ENCODE results near the gene TXNDC11. TPM values are rescaled to one million over a fixed set of nuclear protein-coding genes. Genes with fewer than 3 reads are reported as not detected.

Gene TXNDC11
- total RNA-seq, 2 donors from 2014 or later = 29.5 to 38.1 TPM

DNA sequence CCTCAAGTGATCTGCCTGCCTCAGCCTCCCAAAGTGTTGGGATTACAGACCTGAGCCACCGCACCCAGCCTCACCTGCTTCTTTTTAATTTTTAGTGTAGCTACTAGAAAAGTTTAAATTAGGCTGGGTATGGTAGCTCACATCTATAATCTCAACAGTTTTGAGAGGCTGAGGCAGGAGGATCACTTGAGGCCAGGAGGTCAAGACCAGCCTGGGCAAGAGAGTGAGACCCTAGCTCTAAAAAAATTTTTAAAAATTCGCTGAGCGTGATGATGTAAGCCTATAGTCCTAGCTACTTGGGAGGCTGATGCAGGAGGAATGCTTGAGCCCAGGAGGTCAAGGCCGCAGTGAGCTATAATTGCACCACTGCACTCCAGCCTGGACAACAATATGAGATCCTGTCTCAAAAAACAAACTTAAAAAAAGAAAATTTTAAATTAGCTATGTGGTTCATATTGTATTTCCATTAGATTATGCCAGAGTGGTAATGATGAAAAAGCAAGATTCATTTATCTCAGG is 34.9 kb downstream of the TXNDC11 start:
- no peaks in the 10 kb centered on the region for H3K27me3 ChIP-seq
- no peak for DNase-seq (ENCODE audit: low spot score)
- no peak overlapping the region for H3K4me3 ChIP-seq
- H3K4me1 ChIP-seq = peaks cover 0 to 23% of the 10 kb centered on the region in 2 donors
- H3K9me3 ChIP-seq = no peaks in the 10 kb centered on the region
- H3K36me3 ChIP-seq = peaks cover 20% of the 10 kb centered on the region
- peak overlapping the region; percentile 78 to 83 for H3K27ac ChIP-seq
- TF ChIP-seq, protein P1, sequence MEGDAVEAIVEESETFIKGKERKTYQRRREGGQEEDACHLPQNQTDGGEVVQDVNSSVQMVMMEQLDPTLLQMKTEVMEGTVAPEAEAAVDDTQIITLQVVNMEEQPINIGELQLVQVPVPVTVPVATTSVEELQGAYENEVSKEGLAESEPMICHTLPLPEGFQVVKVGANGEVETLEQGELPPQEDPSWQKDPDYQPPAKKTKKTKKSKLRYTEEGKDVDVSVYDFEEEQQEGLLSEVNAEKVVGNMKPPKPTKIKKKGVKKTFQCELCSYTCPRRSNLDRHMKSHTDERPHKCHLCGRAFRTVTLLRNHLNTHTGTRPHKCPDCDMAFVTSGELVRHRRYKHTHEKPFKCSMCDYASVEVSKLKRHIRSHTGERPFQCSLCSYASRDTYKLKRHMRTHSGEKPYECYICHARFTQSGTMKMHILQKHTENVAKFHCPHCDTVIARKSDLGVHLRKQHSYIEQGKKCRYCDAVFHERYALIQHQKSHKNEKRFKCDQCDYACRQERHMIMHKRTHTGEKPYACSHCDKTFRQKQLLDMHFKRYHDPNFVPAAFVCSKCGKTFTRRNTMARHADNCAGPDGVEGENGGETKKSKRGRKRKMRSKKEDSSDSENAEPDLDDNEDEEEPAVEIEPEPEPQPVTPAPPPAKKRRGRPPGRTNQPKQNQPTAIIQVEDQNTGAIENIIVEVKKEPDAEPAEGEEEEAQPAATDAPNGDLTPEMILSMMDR (IDR thresholded peaks at IDR 0.05) = no peak

- H3K36me3 ChIP-seq = peaks cover 15% of the 10 kb centered on the region
- H3K9me3 ChIP-seq = no peaks in the 10 kb centered on the region
- TF ChIP-seq, protein P1 (IDR thresholded peaks at IDR 0.05) = no peak
- H3K4me1 ChIP-seq = peaks cover 0 to 23% of the 10 kb centered on the region in 2 donors
- no peak overlapping the region for H3K4me3 ChIP-seq
- H3K27ac ChIP-seq = peak overlapping the region; percentile 78 to 83
- H3K27me3 ChIP-seq = no peaks in the 10 kb centered on the region
- no peak for DNase-seq (ENCODE audit: low spot score)
These were observed 36.4 kb downstream of the TXNDC11 start for GRCh38 chr16:11706180-11706742.

DNA sequence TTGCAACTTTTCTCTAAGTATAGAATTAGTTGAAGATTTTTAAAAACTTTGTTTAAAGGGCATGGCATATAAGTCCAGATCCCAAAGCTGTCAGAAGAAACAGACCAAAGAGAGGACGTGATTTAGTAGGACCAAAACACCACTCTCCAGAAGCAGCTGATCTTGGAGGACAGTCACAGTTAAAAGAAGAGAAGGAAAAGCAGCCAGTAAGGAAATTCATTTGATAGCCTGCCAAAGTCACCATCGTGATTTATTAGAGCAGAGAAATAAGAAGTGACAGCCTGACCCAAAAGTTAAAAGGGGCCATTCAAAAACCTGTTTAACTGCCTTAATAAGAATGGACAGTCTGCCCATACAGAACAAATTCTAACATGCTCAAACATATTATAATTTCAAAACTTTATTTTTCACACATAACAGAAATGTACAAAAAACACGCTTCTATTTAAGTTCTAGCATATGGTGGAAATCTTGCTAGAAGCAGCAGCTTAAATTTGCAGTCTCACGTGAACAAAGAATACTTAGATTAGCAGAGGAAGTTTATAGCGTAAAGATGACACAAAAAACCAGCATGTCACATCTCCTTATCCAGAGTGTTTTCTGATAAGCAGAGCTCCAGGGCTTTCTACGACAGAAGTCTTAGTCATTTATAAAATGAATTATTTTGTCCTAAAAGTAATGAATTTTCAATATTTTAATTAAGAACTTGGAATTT is 37.2 kb downstream of the TXNDC11 start:
- DNase-seq (ENCODE audit: low spot score) = no peak
- peaks cover 7% of the 10 kb centered on the region for H3K36me3 ChIP-seq
- no peak overlapping the region for H3K4me3 ChIP-seq
- no peaks in the 10 kb centered on the region for H3K9me3 ChIP-seq
- H3K4me1 ChIP-seq = peaks cover 0 to 23% of the 10 kb centered on the region in 2 donors
- TF ChIP-seq, protein P1 (IDR thresholded peaks at IDR 0.05) = no peak
- H3K27me3 ChIP-seq = no peaks in the 10 kb centered on the region
- H3K27ac ChIP-seq = peak overlapping the region; percentile 78 to 83

DNA sequence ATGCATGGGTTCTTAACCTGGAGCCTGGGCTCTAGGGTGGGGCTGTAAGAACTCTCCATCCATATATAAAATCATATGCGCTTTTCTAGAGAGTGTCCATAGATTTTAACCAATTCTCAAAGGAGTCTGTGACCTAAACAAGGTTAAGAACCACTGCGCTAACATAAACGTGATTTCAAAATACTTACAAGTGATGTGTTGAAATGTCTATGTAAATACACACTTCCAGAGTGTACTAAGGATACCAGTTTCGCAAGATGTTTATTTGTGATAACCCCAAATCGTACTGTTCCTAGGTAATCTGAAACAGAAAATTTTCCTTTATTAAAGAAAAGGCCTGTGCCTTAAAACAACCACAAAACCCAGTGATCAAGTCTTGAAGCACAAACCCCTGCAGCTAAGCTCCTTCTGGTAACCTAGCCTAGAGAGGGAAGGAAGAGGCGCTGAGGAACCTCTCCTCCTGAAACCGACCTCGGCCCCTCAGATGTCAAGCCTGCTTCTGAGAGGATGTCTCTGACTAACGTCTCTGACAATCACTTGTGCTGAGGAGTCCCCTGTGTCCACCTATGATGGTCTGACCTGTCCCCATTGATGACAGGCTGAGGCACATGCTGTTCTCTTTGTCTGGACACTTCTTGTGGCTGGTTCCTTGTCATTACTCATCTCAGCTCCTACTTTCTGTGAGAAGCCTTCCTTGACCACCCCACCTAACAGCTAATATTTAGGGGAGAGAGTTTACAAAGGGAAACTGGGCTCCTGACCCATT is 42.2 kb downstream of the TXNDC11 start:
- peaks cover 40% of the 10 kb centered on the region for H3K36me3 ChIP-seq
- TF ChIP-seq, protein P1 (IDR thresholded peaks at IDR 0.05) = no peak
- H3K4me1 ChIP-seq = peaks cover 0 to 6% of the 10 kb centered on the region in 2 donors
- H3K4me3 ChIP-seq = no peak overlapping the region
- no peak overlapping the region for H3K27ac ChIP-seq
- DNase-seq (ENCODE audit: low spot score) = peak; percentile 23
- H3K27me3 ChIP-seq = no peaks in the 10 kb centered on the region
- no peaks in the 10 kb centered on the region for H3K9me3 ChIP-seq

GRCh38 chr16:11699234-11699894 is 43.3 kb downstream of the TXNDC11 start:
- peaks cover 50% of the 10 kb centered on the region for H3K36me3 ChIP-seq
- no peaks in the 10 kb centered on the region for H3K27me3 ChIP-seq
- no peaks in the 10 kb centered on the region for H3K9me3 ChIP-seq
- H3K4me3 ChIP-seq = no peak overlapping the region
- no peak overlapping the region for H3K27ac ChIP-seq
- peak; percentile 50 for DNase-seq (ENCODE audit: low spot score)
- no peaks in the 10 kb centered on the region for H3K4me1 ChIP-seq
- TF ChIP-seq, protein P1 (IDR thresholded peaks at IDR 0.05) = no peak

All from right atrium auricular region (tissue), 2 donors.